OCI-LY1 (cell line): ENCODE measurements around the gene MYO16.

Experiments
- EZH2 ChIP-seq: fragments of 200-600 bp; sonication (generic), shearing (Covaris generic); IDR thresholded peaks from 2 replicates; pipeline ENCODE4 v1.8.0; 2017; ENCODE audit warnings: borderline replicate concordance, mixed run types, mild to moderate bottlenecking, antibody characterized with exemption, low read length, moderate library complexity, mixed read lengths
- TF ChIP-seq, protein P1 (sequence below): fragments of 200-600 bp; sonication (generic), shearing (Covaris generic); IDR thresholded peaks from 2 replicates; pipeline ENCODE4 v1.5.1; 2017; ENCODE audit warnings: mild to moderate bottlenecking, antibody characterized with exemption, low read length, moderate library complexity, mixed read lengths

DNA sequence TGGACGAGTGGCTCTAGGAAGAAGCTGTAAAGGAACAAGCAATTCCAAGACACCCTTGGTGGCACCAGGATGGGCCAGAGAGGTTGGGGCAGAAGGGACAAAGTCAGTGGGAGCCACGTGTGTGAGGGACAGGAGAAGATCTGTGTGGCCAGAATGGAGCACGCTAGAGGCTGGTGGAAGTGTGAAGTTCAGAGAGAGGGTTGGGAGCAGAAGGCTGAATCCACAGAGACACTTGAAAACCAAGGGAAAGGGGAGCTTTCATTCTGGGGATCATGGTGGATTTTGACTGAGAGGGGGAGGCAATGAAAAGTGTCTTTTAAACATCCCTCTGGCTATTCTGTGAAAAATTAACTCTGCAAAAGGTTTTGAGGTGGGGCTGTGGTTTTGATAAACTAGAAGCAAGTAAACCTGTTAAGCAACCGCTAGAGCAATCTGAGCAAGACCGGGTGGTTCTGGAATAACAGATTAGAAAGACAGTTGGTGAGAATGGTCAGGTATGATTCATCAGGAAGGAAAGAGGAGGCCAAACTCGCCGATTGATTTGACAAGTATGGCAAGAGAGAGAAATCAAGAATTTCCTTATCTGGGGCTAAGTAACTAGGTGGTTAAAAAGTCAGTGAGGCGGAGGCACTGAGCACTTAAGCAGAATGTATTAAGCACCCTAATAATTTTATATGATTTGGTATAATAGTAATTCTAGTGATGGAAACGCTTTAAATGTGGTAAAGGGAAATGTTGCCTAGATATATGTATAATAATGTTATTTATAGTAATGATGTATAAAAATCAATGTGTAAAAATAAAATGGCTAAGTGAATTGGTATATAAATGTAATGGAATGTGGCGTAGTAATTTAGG, 140.0 kb downstream of the MYO16 start:
- TF ChIP-seq, protein P1, sequence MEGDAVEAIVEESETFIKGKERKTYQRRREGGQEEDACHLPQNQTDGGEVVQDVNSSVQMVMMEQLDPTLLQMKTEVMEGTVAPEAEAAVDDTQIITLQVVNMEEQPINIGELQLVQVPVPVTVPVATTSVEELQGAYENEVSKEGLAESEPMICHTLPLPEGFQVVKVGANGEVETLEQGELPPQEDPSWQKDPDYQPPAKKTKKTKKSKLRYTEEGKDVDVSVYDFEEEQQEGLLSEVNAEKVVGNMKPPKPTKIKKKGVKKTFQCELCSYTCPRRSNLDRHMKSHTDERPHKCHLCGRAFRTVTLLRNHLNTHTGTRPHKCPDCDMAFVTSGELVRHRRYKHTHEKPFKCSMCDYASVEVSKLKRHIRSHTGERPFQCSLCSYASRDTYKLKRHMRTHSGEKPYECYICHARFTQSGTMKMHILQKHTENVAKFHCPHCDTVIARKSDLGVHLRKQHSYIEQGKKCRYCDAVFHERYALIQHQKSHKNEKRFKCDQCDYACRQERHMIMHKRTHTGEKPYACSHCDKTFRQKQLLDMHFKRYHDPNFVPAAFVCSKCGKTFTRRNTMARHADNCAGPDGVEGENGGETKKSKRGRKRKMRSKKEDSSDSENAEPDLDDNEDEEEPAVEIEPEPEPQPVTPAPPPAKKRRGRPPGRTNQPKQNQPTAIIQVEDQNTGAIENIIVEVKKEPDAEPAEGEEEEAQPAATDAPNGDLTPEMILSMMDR = no peak
- no peak for TF ChIP-seq EZH2
